C4-2B (cell line): Measurements from ENCODE around the gene EMX2.

ENCODE experiments used
- CTCF ChIP-seq: fragments of 450-650 bp; conservative IDR thresholded peaks from 2 replicates; pipeline ENCODE4 v1.5.1; 2017; ENCODE audit warnings: mild to moderate bottlenecking
- ZFX ChIP-seq: fragments of 450-650 bp; IDR thresholded peaks from 2 replicates; pipeline ENCODE4 v1.6.1; 2017

- TF ChIP-seq CTCF (no peak), ZFX (no peak)
Observed at GRCh38 chr10:117539903-117540639, 2.5 kb upstream of the EMX2 start.
